ENCODE data around the gene TMC3. TPM values are rescaled to one million over a fixed set of nuclear protein-coding genes. Genes with fewer than 3 reads are reported as not detected.
A peak's percentile ranks its signal among the peaks of the same experiment; 100 is the strongest.

Gene TMC3
- total RNA-seq, 3 donors from 2014 or later (not counting 1 experiment from before 2014, with no cell fraction given) = not detected

DNA sequence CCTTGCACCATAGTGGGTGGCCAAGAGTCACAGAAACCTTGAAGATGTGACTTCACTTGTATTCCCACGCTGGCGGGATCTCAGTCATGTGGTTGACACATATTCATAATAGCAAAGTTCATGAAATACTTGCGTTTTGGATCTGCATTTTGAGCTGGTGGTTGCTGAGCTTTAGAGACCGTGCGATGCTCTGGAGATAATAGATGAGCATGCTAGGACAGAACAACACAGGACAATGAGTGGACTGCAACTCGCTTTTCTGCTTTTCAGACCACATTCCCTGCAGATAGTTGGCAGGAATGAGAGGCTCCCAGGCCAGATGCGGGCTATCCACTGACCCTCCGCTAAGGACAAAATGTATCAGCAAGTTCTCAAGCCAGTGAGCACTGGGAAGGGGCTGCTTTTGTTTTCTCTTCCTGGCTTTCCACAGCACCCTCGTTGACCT lies 36.3 kb downstream of the TMC3 start:
- WGBS (ENCODE audit: insufficient coverage) = 76% methylated on average over 9 of the region's 9 CpGs
- Histone ChIP-seq H3K27ac (ENCODE audit: low read length) (no peak overlapping the region), H3K36me3 (ENCODE audit: control insufficient read depth, insufficient read depth, low read length) (no peaks in the 10 kb centered on the region), H3K4me1 (ENCODE audit: control insufficient read depth, insufficient read depth, low read length) (peaks cover 4% of the 10 kb centered on the region), H3K27me3 (ENCODE audit: control insufficient read depth, insufficient read depth, low read length) (no peaks in the 10 kb centered on the region), H3K9me3 (ENCODE audit: control insufficient read depth, insufficient read depth, low read length) (no peaks in the 10 kb centered on the region), H3K4me3 (ENCODE audit: low read length) (no peak overlapping the region)
- no peaks in the 10 kb centered on the region for H3K4me1 Mint-ChIP-seq
- peaks cover 3 to 8% of the 10 kb centered on the region in 2 donors for H3K27me3 Mint-ChIP-seq (ENCODE audit: low read depth in 2 of 2)
- ATAC-seq (no peak), DNase-seq (no peak)
- H3K36me3 Mint-ChIP-seq = no peaks in the 10 kb centered on the region
- TF ChIP-seq, protein P1, sequence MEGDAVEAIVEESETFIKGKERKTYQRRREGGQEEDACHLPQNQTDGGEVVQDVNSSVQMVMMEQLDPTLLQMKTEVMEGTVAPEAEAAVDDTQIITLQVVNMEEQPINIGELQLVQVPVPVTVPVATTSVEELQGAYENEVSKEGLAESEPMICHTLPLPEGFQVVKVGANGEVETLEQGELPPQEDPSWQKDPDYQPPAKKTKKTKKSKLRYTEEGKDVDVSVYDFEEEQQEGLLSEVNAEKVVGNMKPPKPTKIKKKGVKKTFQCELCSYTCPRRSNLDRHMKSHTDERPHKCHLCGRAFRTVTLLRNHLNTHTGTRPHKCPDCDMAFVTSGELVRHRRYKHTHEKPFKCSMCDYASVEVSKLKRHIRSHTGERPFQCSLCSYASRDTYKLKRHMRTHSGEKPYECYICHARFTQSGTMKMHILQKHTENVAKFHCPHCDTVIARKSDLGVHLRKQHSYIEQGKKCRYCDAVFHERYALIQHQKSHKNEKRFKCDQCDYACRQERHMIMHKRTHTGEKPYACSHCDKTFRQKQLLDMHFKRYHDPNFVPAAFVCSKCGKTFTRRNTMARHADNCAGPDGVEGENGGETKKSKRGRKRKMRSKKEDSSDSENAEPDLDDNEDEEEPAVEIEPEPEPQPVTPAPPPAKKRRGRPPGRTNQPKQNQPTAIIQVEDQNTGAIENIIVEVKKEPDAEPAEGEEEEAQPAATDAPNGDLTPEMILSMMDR (IDR thresholded peaks at IDR 0.05) = no peak
- H3K9me3 Mint-ChIP-seq = no peaks in the 10 kb centered on the region
- intact Hi-C loops (cut with micrococcal nuclease) = no loop called here
- no peak overlapping the region for H3K4me3 Mint-ChIP-seq
- no peak overlapping the region for H3K27ac Mint-ChIP-seq

DNA sequence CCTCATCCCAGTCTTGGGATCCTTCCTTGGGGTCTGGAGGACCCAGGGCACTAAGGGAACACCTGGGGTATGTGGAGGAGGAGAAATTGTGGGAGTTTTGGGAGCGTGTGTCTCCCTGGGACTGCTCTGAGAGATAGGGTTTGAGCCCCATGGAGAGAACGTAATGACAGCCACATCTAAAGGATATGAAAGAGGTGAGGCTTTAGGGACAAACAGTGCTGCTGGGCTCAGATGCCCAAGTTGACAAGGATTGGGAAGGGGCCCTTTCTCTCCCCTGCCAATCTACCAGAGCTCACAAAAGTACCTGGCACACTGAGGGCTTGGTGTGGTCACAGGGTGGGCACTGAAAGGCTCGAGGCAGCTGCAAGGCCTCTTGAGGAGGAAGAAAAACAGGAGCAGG lies 36.8 kb downstream of the TMC3 start:
- Mint-ChIP-seq H3K4me3 (no peak overlapping the region), H3K9me3 (no peaks in the 10 kb centered on the region), H3K36me3 (no peaks in the 10 kb centered on the region), H3K27ac (no peak overlapping the region), H3K27me3 (ENCODE audit: low read depth in 2 of 2) (peaks cover 3 to 8% of the 10 kb centered on the region in 2 donors), H3K4me1 (no peaks in the 10 kb centered on the region)
- no peaks in the 10 kb centered on the region for H3K27me3 ChIP-seq (ENCODE audit: control insufficient read depth, insufficient read depth, low read length)
- H3K4me1 ChIP-seq (ENCODE audit: control insufficient read depth, insufficient read depth, low read length) = peaks cover 4% of the 10 kb centered on the region
- WGBS (ENCODE audit: insufficient coverage) = 80% methylated on average over 3 of the region's 3 CpGs
- H3K9me3 ChIP-seq (ENCODE audit: control insufficient read depth, insufficient read depth, low read length) = no peaks in the 10 kb centered on the region
- ATAC-seq = no peak
- H3K27ac ChIP-seq (ENCODE audit: low read length) = no peak overlapping the region
- TF ChIP-seq, protein P1 (IDR thresholded peaks at IDR 0.05) = no peak
- intact Hi-C loops (cut with micrococcal nuclease) = no loop called here
- no peak for DNase-seq
- H3K36me3 ChIP-seq (ENCODE audit: control insufficient read depth, insufficient read depth, low read length) = no peaks in the 10 kb centered on the region
- H3K4me3 ChIP-seq (ENCODE audit: low read length) = no peak overlapping the region

GRCh38 chr15:81336568-81336967 lies 37.4 kb downstream of the TMC3 start:
- peak in 1 of 2 donors; percentile 70 for DNase-seq
- H3K9me3 Mint-ChIP-seq = no peaks in the 10 kb centered on the region
- 88% methylated on average over 3 of the region's 4 CpGs for WGBS (ENCODE audit: insufficient coverage)
- Histone ChIP-seq H3K36me3 (ENCODE audit: control insufficient read depth, insufficient read depth, low read length) (no peaks in the 10 kb centered on the region), H3K27me3 (ENCODE audit: control insufficient read depth, insufficient read depth, low read length) (no peaks in the 10 kb centered on the region), H3K9me3 (ENCODE audit: control insufficient read depth, insufficient read depth, low read length) (no peaks in the 10 kb centered on the region), H3K4me1 (ENCODE audit: control insufficient read depth, insufficient read depth, low read length) (peaks cover 4% of the 10 kb centered on the region), H3K27ac (ENCODE audit: low read length) (no peak overlapping the region), H3K4me3 (ENCODE audit: low read length) (no peak overlapping the region)
- H3K4me3 Mint-ChIP-seq = no peak overlapping the region
- TF ChIP-seq, protein P1 (IDR thresholded peaks at IDR 0.05) = peak; percentile 37
- peak in 2 of 3 donors; percentile 38 to 58 for ATAC-seq
- no peaks in the 10 kb centered on the region for H3K36me3 Mint-ChIP-seq
- peaks cover 3 to 8% of the 10 kb centered on the region in 2 donors for H3K27me3 Mint-ChIP-seq (ENCODE audit: low read depth in 2 of 2)
- intact Hi-C loops (cut with micrococcal nuclease) = loop anchor here (1.0 kb wide), 1 partner anchor 61 kb away; no protein-coding TSS in a partner anchor
- no peak overlapping the region for H3K27ac Mint-ChIP-seq
- H3K4me1 Mint-ChIP-seq = no peaks in the 10 kb centered on the region

DNA sequence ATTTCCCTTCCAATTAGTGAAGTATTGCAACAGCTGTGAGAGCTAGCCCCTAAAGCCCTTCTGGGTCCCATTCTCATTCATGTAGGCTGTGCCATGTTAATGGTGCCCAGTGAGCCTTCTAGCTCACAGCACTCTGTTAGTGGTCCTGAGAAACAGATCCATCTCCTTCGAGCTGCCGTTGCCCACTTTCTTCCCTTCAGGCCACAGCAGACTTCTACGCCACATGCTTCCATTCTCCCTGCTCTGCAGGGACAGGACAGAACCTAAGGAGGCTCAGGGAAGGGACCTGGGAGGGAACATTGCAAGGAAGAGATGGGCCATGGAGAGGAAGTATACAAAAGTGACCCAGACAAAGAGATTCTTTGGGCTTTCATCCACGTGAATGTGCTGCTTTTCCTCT lies 38.4 kb downstream of the TMC3 start:
- DNase-seq (no peak), ATAC-seq (no peak)
- WGBS (ENCODE audit: insufficient coverage) = 97% methylated on average over 4 of the region's 4 CpGs
- H3K27me3 Mint-ChIP-seq (ENCODE audit: low read depth in 2 of 2) = peaks cover 0 to 4% of the 10 kb centered on the region in 2 donors
- H3K4me3 Mint-ChIP-seq = no peak overlapping the region
- Histone ChIP-seq H3K27me3 (ENCODE audit: control insufficient read depth, insufficient read depth, low read length) (no peaks in the 10 kb centered on the region), H3K4me1 (ENCODE audit: control insufficient read depth, insufficient read depth, low read length) (peaks cover 4% of the 10 kb centered on the region), H3K27ac (ENCODE audit: low read length) (no peak overlapping the region), H3K9me3 (ENCODE audit: control insufficient read depth, insufficient read depth, low read length) (no peaks in the 10 kb centered on the region), H3K36me3 (ENCODE audit: control insufficient read depth, insufficient read depth, low read length) (no peaks in the 10 kb centered on the region), H3K4me3 (ENCODE audit: low read length) (no peak overlapping the region)
- no peaks in the 10 kb centered on the region for H3K4me1 Mint-ChIP-seq
- intact Hi-C loops (cut with micrococcal nuclease) = loop anchor here (1.0 kb wide), 1 partner anchor 60 kb away; no protein-coding TSS in a partner anchor
- no peaks in the 10 kb centered on the region for H3K36me3 Mint-ChIP-seq
- TF ChIP-seq, protein P1 (IDR thresholded peaks at IDR 0.05) = no peak
- no peaks in the 10 kb centered on the region for H3K9me3 Mint-ChIP-seq
- H3K27ac Mint-ChIP-seq = no peak overlapping the region
